GM18505 (cell line): ENCODE measurements around the gene MRPS31.
"Not testable (repeated sequence)": the region's sequence is repeated elsewhere in the genome, so short reads cannot be mapped to it uniquely, and the experiment has no call there.

Experiments
- ATAC-seq: cut with Tn5 transposase; IDR thresholded peaks from one replicate; pipeline ENCODE4 v1.9.1; 2021; ENCODE audit not compliant: unreplicated experiment
- POLR2A ChIP-seq: IDR thresholded peaks from 4 replicates; pipeline ENCODE4 v1.6.1; 2011; ENCODE audit warnings: borderline replicate concordance; ENCODE audit not compliant: insufficient read depth, insufficient read length; ENCODE audit errors: extremely low read depth

MRPS31 gene

GRCh38 chr13:40799508-40799907 lies 28.5 kb upstream of the MRPS31 start:
- ATAC-seq: no peak
- TF ChIP-seq POLR2A: no peak

- no peak for ATAC-seq
- TF ChIP-seq POLR2A: no peak
These were observed 27.4 kb upstream of the MRPS31 start for GRCh38 chr13:40798380-40798779.

- ATAC-seq: no peak
- TF ChIP-seq POLR2A: no peak
These were observed 25.7 kb upstream of the MRPS31 start for GRCh38 chr13:40796649-40797048.

- ATAC-seq: no peak
- no peak for TF ChIP-seq POLR2A
These were observed 23.7 kb upstream of the MRPS31 start for GRCh38 chr13:40794414-40795368.

- TF ChIP-seq POLR2A: no peak
- ATAC-seq: no peak
These were observed 22.3 kb upstream of the MRPS31 start for GRCh38 chr13:40793339-40793738.

GRCh38 chr13:40792284-40793051 lies 21.5 kb upstream of the MRPS31 start:
- ATAC-seq: no peak
- no peak for TF ChIP-seq POLR2A

- no peak for TF ChIP-seq POLR2A
These were observed 19.2 kb upstream of the MRPS31 start for GRCh38 chr13:40790154-40790616.

GRCh38 chr13:40789275-40790153 lies 18.5 kb upstream of the MRPS31 start, which contains the start of gene SLC25A15:
Gene SLC25A15 (plus strand): TSS chr13:40789611. CDS start chr13:40793227, 3,616 bp downstream.
- TF ChIP-seq POLR2A: peak; percentile 68
- peak; percentile 90 for ATAC-seq

More at GRCh38 chr13:40790154-40790616, 19.2 kb upstream of the MRPS31 start:
- ATAC-seq: no peak

- not testable (repeated sequence) for ATAC-seq
These were observed 17.7 kb upstream of the MRPS31 start for GRCh38 chr13:40788540-40789274.

- no peak for ATAC-seq
- TF ChIP-seq POLR2A: no peak
These were observed 16.1 kb upstream of the MRPS31 start for GRCh38 chr13:40787062-40787461.

GRCh38 chr13:40786568-40786996 lies 15.6 kb upstream of the MRPS31 start:
- no peak for ATAC-seq
- TF ChIP-seq POLR2A: no peak

GRCh38 chr13:40784540-40784939 lies 13.6 kb upstream of the MRPS31 start:
- no peak for ATAC-seq
- TF ChIP-seq POLR2A: no peak

GRCh38 chr13:40782971-40783370 lies 12.0 kb upstream of the MRPS31 start:
- not testable (repeated sequence) for ATAC-seq

GRCh38 chr13:40781717-40782116 lies 10.7 kb upstream of the MRPS31 start:
- no peak for ATAC-seq
- no peak for TF ChIP-seq POLR2A
